ENCODE data around the gene MS4A10. TPM values are rescaled to one million over a fixed set of nuclear protein-coding genes. Genes with fewer than 3 reads are reported as not detected.

Gene MS4A10
- polyA plus RNA-seq, 2 donors: not detected

GRCh38 chr11:60791153-60791933 lies 6.2 kb downstream of the MS4A10 start:
- WGBS, 2 donors: 89 to 97% methylated on average over 4 of the region's 4 CpGs
- no peak overlapping the region for H3K27ac ChIP-seq (ENCODE audit: low read depth in 2 of 2, low read length in 1 of 2)
- H3K4me3 ChIP-seq (ENCODE audit: low read depth in 1 of 2, low read length in 2 of 2): no peak overlapping the region
- no peaks in the 10 kb centered on the region for H3K36me3 ChIP-seq (ENCODE audit: control insufficient read depth in 2 of 2, insufficient read depth in 2 of 2, low read length in 1 of 2)
- H3K4me1 ChIP-seq (ENCODE audit: control insufficient read depth in 2 of 2, insufficient read depth in 2 of 2, low read length in 1 of 2): no peaks in the 10 kb centered on the region
- H3K27me3 ChIP-seq (ENCODE audit: control insufficient read depth in 1 of 2, insufficient read depth in 2 of 2, low read length in 2 of 2): no peaks in the 10 kb centered on the region
- H3K9me3 ChIP-seq (ENCODE audit: control insufficient read depth in 2 of 2, insufficient read depth in 1 of 2, low read depth in 1 of 2, low read length in 1 of 2): peaks cover 0 to 2% of the 10 kb centered on the region in 2 donors

- no peak overlapping the region for H3K4me3 ChIP-seq (ENCODE audit: low read depth in 1 of 2, low read length in 2 of 2)
- H3K27me3 ChIP-seq (ENCODE audit: control insufficient read depth in 1 of 2, insufficient read depth in 2 of 2, low read length in 2 of 2): no peaks in the 10 kb centered on the region
- WGBS, 2 donors: 85% methylated on average over 3 of the region's 3 CpGs
- no peaks in the 10 kb centered on the region for H3K36me3 ChIP-seq (ENCODE audit: control insufficient read depth in 2 of 2, insufficient read depth in 2 of 2, low read length in 1 of 2)
- H3K4me1 ChIP-seq (ENCODE audit: control insufficient read depth in 2 of 2, insufficient read depth in 2 of 2, low read length in 1 of 2): no peaks in the 10 kb centered on the region
- H3K9me3 ChIP-seq (ENCODE audit: control insufficient read depth in 2 of 2, insufficient read depth in 1 of 2, low read depth in 1 of 2, low read length in 1 of 2): peaks cover 0 to 2% of the 10 kb centered on the region in 2 donors
- H3K27ac ChIP-seq (ENCODE audit: low read depth in 2 of 2, low read length in 1 of 2): no peak overlapping the region
Observed at GRCh38 chr11:60792521-60792920, 7.4 kb downstream of the MS4A10 start.

- Histone ChIP-seq H3K4me3 (ENCODE audit: low read depth in 1 of 2, low read length in 2 of 2) (no peak overlapping the region), H3K9me3 (ENCODE audit: control insufficient read depth in 2 of 2, insufficient read depth in 1 of 2, low read depth in 1 of 2, low read length in 1 of 2) (peaks cover 0 to 2% of the 10 kb centered on the region in 2 donors), H3K4me1 (ENCODE audit: control insufficient read depth in 2 of 2, insufficient read depth in 2 of 2, low read length in 1 of 2) (no peaks in the 10 kb centered on the region), H3K27me3 (ENCODE audit: control insufficient read depth in 1 of 2, insufficient read depth in 2 of 2, low read length in 2 of 2) (no peaks in the 10 kb centered on the region), H3K27ac (ENCODE audit: low read depth in 2 of 2, low read length in 1 of 2) (no peak overlapping the region), H3K36me3 (ENCODE audit: control insufficient read depth in 2 of 2, insufficient read depth in 2 of 2, low read length in 1 of 2) (no peaks in the 10 kb centered on the region)
- 57 to 82% methylated on average over 6 of the region's 6 CpGs for WGBS, 2 donors
Observed at GRCh38 chr11:60795291-60795690, 10.2 kb downstream of the MS4A10 start.

- WGBS, 2 donors: 85 to 88% methylated on average over 17 of the region's 17 CpGs
- H3K9me3 ChIP-seq (ENCODE audit: control insufficient read depth in 2 of 2, insufficient read depth in 1 of 2, low read depth in 1 of 2, low read length in 1 of 2): peaks cover 0 to 2% of the 10 kb centered on the region in 2 donors
- no peak overlapping the region for H3K4me3 ChIP-seq (ENCODE audit: low read depth in 1 of 2, low read length in 2 of 2)
Observed at GRCh38 chr11:60797846-60798630, 12.9 kb downstream of the MS4A10 start.

GRCh38 chr11:60798631-60799030 lies 13.5 kb downstream of the MS4A10 start:
- WGBS, 2 donors: 94 to 99% methylated on average over 3 of the region's 3 CpGs
- Histone ChIP-seq H3K4me1 (ENCODE audit: control insufficient read depth in 2 of 2, insufficient read depth in 2 of 2, low read length in 1 of 2) (no peaks in the 10 kb centered on the region), H3K36me3 (ENCODE audit: control insufficient read depth in 2 of 2, insufficient read depth in 2 of 2, low read length in 1 of 2) (no peaks in the 10 kb centered on the region), H3K27me3 (ENCODE audit: control insufficient read depth in 1 of 2, insufficient read depth in 2 of 2, low read length in 2 of 2) (no peaks in the 10 kb centered on the region), H3K9me3 (ENCODE audit: control insufficient read depth in 2 of 2, insufficient read depth in 1 of 2, low read depth in 1 of 2, low read length in 1 of 2) (peaks cover 0 to 2% of the 10 kb centered on the region in 2 donors), H3K4me3 (ENCODE audit: low read depth in 1 of 2, low read length in 2 of 2) (no peak overlapping the region), H3K27ac (ENCODE audit: low read depth in 2 of 2, low read length in 1 of 2) (no peak overlapping the region)

More at GRCh38 chr11:60797846-60798630, 12.9 kb downstream of the MS4A10 start:
- no peaks in the 10 kb centered on the region for H3K36me3 ChIP-seq (ENCODE audit: control insufficient read depth in 2 of 2, insufficient read depth in 2 of 2, low read length in 1 of 2)
- H3K4me1 ChIP-seq (ENCODE audit: control insufficient read depth in 2 of 2, insufficient read depth in 2 of 2, low read length in 1 of 2): no peaks in the 10 kb centered on the region
- no peaks in the 10 kb centered on the region for H3K27me3 ChIP-seq (ENCODE audit: control insufficient read depth in 1 of 2, insufficient read depth in 2 of 2, low read length in 2 of 2)
- H3K27ac ChIP-seq (ENCODE audit: low read depth in 2 of 2, low read length in 1 of 2): no peak overlapping the region

GRCh38 chr11:60801194-60801593 lies 16.1 kb downstream of the MS4A10 start:
- H3K36me3 ChIP-seq (ENCODE audit: control insufficient read depth in 2 of 2, insufficient read depth in 2 of 2, low read length in 1 of 2): no peaks in the 10 kb centered on the region
- WGBS, 2 donors: 89 to 91% methylated on average over 10 of the region's 10 CpGs
- no peak overlapping the region for H3K27ac ChIP-seq (ENCODE audit: low read depth in 2 of 2, low read length in 1 of 2)
- H3K4me1 ChIP-seq (ENCODE audit: control insufficient read depth in 2 of 2, insufficient read depth in 2 of 2, low read length in 1 of 2): no peaks in the 10 kb centered on the region
- no peaks in the 10 kb centered on the region for H3K9me3 ChIP-seq (ENCODE audit: control insufficient read depth in 2 of 2, insufficient read depth in 1 of 2, low read depth in 1 of 2, low read length in 1 of 2)
- no peak overlapping the region for H3K4me3 ChIP-seq (ENCODE audit: low read depth in 1 of 2, low read length in 2 of 2)
- no peaks in the 10 kb centered on the region for H3K27me3 ChIP-seq (ENCODE audit: control insufficient read depth in 1 of 2, insufficient read depth in 2 of 2, low read length in 2 of 2)

- Histone ChIP-seq H3K4me3 (ENCODE audit: low read depth in 1 of 2, low read length in 2 of 2) (no peak overlapping the region), H3K36me3 (ENCODE audit: control insufficient read depth in 2 of 2, insufficient read depth in 2 of 2, low read length in 1 of 2) (no peaks in the 10 kb centered on the region), H3K27ac (ENCODE audit: low read depth in 2 of 2, low read length in 1 of 2) (no peak overlapping the region), H3K27me3 (ENCODE audit: control insufficient read depth in 1 of 2, insufficient read depth in 2 of 2, low read length in 2 of 2) (no peaks in the 10 kb centered on the region), H3K4me1 (ENCODE audit: control insufficient read depth in 2 of 2, insufficient read depth in 2 of 2, low read length in 1 of 2) (no peaks in the 10 kb centered on the region), H3K9me3 (ENCODE audit: control insufficient read depth in 2 of 2, insufficient read depth in 1 of 2, low read depth in 1 of 2, low read length in 1 of 2) (no peaks in the 10 kb centered on the region)
- WGBS, 2 donors: 77% methylated on average over 7 of the region's 7 CpGs
Observed at GRCh38 chr11:60803273-60803936, 18.3 kb downstream of the MS4A10 start.

GRCh38 chr11:60809249-60809648 lies 24.1 kb downstream of the MS4A10 start:
- Histone ChIP-seq H3K9me3 (ENCODE audit: control insufficient read depth in 2 of 2, insufficient read depth in 1 of 2, low read depth in 1 of 2, low read length in 1 of 2) (no peaks in the 10 kb centered on the region), H3K4me3 (ENCODE audit: low read depth in 1 of 2, low read length in 2 of 2) (no peak overlapping the region), H3K4me1 (ENCODE audit: control insufficient read depth in 2 of 2, insufficient read depth in 2 of 2, low read length in 1 of 2) (no peaks in the 10 kb centered on the region), H3K27ac (ENCODE audit: low read depth in 2 of 2, low read length in 1 of 2) (no peak overlapping the region), H3K27me3 (ENCODE audit: control insufficient read depth in 1 of 2, insufficient read depth in 2 of 2, low read length in 2 of 2) (no peaks in the 10 kb centered on the region), H3K36me3 (ENCODE audit: control insufficient read depth in 2 of 2, insufficient read depth in 2 of 2, low read length in 1 of 2) (no peaks in the 10 kb centered on the region)
- 62 to 63% methylated on average over 3 of the region's 3 CpGs for WGBS, 2 donors

GRCh38 chr11:60809691-60810090 lies 24.6 kb downstream of the MS4A10 start:
- 77 to 84% methylated on average over 11 of the region's 11 CpGs for WGBS, 2 donors
- no peaks in the 10 kb centered on the region for H3K36me3 ChIP-seq (ENCODE audit: control insufficient read depth in 2 of 2, insufficient read depth in 2 of 2, low read length in 1 of 2)
- H3K4me3 ChIP-seq (ENCODE audit: low read depth in 1 of 2, low read length in 2 of 2): no peak overlapping the region
- no peaks in the 10 kb centered on the region for H3K27me3 ChIP-seq (ENCODE audit: control insufficient read depth in 1 of 2, insufficient read depth in 2 of 2, low read length in 2 of 2)
- H3K4me1 ChIP-seq (ENCODE audit: control insufficient read depth in 2 of 2, insufficient read depth in 2 of 2, low read length in 1 of 2): no peaks in the 10 kb centered on the region
- H3K27ac ChIP-seq (ENCODE audit: low read depth in 2 of 2, low read length in 1 of 2): no peak overlapping the region
- H3K9me3 ChIP-seq (ENCODE audit: control insufficient read depth in 2 of 2, insufficient read depth in 1 of 2, low read depth in 1 of 2, low read length in 1 of 2): no peaks in the 10 kb centered on the region

Measured in esophagus (tissue), 2 donors.